Measurements from ENCODE around the gene ANKS1A.
A peak's percentile ranks its signal among the peaks of the same experiment; 100 is the strongest.
"Not testable (repeated sequence)": the region's sequence is repeated elsewhere in the genome, so short reads cannot be mapped to it uniquely, and the experiment has no call there.

The ANKS1A gene, protein sequence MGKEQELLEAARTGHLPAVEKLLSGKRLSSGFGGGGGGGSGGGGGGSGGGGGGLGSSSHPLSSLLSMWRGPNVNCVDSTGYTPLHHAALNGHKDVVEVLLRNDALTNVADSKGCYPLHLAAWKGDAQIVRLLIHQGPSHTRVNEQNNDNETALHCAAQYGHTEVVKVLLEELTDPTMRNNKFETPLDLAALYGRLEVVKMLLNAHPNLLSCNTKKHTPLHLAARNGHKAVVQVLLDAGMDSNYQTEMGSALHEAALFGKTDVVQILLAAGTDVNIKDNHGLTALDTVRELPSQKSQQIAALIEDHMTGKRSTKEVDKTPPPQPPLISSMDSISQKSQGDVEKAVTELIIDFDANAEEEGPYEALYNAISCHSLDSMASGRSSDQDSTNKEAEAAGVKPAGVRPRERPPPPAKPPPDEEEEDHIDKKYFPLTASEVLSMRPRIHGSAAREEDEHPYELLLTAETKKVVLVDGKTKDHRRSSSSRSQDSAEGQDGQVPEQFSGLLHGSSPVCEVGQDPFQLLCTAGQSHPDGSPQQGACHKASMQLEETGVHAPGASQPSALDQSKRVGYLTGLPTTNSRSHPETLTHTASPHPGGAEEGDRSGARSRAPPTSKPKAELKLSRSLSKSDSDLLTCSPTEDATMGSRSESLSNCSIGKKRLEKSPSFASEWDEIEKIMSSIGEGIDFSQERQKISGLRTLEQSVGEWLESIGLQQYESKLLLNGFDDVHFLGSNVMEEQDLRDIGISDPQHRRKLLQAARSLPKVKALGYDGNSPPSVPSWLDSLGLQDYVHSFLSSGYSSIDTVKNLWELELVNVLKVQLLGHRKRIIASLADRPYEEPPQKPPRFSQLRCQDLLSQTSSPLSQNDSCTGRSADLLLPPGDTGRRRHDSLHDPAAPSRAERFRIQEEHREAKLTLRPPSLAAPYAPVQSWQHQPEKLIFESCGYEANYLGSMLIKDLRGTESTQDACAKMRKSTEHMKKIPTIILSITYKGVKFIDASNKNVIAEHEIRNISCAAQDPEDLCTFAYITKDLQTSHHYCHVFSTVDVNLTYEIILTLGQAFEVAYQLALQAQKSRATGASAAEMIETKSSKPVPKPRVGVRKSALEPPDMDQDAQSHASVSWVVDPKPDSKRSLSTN

DNA sequence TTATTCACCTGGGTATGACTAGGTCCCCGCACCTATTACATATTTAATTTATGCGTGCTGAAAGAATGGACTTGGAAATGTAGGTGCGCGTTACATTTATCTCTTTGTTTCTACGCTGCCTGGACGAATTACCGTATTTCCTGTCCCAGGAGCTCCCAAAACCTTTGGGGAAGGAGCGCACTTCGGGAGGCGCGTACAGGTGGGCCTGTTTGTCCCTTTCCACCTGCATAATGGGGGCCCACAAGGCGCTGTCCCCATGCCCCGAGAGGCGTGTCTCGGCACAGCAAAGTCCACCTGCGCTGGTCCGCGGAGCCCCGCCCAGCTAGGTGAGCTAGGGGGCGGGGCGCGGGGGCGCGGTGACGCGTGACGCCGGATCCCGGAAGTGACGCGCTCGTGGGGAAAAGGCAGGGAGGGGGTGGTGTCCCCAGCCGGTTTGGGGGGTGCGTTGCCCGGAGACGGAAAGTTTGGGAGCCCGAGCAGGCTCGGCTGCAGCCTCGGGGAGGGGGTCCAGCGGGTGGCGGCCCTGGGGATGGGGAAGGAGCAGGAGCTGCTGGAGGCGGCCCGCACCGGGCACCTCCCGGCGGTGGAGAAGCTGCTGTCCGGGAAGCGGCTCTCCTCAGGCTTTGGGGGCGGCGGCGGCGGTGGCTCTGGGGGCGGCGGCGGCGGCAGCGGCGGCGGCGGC lies at the start of gene ANKS1A:
Gene ANKS1A (plus strand): TSS at position 382 of the 682 bp plus-strand sequence. CDS start 148 bp downstream, at position 530.
- peak; percentile 76 to 86 for DNase-seq

DNA sequence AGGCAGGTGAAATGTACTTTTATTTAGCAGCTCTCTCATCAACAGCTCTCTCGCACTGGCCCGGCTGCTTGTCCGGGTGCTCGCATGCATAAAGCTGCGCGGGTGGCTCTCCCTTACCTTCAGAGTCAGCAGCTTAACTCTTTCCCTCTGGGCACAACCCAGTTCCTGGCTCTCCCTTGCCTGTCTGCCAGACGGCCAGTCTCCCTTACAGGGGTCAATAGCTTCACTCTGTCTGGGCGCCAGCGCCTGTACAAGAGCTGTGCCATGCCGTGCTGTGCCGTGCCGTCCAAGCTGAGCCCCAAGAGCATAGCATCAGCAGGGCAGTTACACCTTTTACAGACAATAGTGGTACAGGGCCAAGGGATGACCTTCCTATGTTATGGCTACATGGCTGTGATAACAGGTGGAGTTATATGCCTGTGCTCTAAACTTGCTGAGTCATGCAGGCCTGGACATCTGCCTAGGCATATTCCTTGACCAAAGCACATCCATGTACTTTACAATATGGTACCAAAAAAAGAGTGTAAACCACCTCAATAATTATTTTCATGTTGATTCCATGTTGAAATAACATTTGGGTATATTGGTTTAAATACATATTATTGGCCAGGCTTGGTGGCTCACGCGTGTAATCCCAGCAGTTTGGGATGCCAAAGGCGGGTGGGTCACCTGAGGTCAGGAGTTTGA lies 49.2 kb upstream of the ANKS1A start:
- no peak for DNase-seq

DNA sequence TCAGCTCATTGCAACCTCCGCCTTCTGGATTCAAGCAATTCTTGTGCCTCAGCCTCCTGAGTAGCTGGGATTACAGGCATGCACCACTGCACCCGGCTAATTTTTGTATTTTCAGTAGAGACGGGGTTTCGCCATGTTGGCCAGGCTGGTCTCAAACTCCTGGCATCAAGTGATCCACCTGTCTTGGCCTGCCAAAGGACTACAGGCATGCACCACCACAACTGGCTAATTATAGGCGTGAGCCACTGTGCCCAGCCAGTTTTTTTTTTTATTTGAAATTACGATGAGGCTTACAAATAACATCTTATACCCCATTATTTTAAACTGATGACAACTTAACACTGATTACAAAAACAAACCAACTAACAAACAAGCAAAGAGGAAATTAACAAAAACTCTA lies 40.0 kb upstream of the ANKS1A start:
- not testable (repeated sequence) for DNase-seq

DNA sequence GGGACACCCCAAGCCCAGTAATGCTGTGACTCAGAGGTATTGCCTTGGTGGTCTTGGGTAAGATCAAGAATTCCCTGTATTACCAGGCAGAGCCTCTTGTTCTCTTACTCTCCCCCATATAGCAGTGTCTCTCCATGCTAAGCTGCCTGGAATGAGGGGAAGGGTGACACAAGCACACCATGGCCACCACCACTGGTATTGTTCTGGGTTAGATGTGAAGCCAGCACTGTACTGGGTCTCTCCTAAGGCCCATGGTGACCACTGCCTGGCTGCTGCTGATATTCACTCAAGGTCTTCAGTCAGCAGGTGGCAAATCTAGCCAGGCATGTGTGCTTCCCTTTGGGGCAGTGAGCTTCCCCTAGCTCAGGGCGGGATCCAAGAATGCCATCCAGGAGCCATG lies 37.7 kb upstream of the ANKS1A start:
- no peak for DNase-seq

DNA sequence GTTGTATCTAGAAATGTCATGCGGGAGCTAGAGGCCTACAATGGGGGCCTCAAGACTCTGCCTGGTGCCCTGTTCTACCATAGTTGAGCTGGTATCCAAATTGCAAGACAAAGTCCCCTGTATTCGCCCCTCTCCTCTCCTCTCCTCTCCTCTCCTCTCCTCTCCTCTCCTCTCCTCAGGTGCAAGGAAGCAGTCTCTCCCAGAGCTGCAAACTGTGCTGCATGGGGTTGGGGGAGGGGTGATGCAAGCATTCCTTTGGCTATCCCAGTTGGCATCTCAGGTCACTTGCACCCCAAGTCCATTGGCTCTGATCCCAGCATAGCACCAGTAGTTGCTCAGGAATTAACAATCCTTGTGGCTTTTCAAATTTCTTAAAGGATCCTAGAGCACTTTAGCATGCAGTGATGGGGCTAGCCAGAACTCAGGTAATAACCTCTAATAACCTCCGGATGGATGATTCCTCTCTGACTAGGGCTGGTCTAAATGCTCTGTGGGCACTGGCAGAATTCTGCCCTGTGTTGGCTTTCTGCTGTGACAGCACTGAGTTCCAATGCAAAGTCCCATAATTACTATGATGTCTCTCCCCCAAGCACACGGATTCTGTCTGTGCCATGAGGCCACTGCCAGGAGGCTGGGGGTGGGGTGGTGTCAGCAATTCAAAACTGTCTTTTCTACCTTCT lies 36.5 kb upstream of the ANKS1A start:
- DNase-seq, result no peak

DNA sequence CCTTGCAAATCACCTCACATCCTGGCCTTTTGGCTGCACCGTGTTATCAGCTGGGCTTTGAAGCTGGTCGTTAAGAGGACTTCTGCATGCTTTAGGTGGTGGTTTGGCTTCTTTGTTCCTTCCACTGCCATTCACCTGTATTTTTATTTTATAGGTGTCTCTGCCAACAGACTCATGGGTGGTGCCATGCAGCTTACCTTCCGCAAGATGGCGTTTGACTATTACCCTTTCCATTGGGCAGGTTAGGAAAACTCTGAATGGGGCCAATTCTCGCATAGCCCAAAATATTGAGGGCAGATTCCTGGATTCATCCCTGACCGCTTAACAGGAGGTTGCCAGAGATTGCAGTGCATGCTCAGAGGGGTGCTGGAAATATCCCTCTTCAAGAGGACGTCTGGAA lies 33.6 kb upstream of the ANKS1A start:
- DNase-seq, result no peak

DNA sequence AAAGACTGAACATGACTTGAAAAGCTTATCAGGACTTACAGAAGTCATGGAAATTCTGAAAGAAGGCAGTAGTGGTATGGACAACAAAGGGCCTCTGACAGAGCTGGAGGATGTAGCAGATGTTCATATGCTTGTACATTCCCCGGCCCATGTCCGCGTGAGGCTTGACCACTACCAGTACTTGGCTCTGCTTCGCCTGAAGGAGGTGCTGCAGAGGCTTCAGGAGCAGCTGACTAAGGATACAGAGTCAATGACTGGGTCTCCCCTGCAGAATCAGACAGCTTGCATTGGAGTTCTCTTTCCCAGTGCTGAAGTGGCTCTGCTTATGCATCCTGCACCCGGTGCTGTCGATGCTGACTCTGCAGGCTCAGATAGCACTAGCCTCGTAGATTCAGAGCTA lies 30.4 kb upstream of the ANKS1A start:
- DNase-seq, result no peak

DNA sequence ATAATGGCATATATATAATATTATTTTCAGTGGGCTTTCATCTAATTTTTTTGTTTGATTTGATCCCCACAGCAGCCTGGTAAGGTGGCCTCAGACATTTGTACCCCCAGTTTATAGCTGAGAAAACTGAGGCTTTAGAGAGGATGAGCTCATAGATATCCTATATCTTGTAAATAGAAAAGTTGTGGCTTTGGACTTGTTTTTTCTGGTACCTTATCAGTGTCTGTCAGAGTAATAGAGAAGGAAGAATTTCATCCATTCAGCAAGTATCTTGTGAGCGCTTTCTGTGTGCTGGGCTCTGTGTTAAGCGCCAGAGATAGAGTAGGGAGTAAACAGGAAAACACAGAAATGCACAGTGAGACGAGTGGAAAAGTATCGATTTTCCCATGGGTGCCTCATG lies 29.1 kb upstream of the ANKS1A start:
- no peak for DNase-seq

DNA sequence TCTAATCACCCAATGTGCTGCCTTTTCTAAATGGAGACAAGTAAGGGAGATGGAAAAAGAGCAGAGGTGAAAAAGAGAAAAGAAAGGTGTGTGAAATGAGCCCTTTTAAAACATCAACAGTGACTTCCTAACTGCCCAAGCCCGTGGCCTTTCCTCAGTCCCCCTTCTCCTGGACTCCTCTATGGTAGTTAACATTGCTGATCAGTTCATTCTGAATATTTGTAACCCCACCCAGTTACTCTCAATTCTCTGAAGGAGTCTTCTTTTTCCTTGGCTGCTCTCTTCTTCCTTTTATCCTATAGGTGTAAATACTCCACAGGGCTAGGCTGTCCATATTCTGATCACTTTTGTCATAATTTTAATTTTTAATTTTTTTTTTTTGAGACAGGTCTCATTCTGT lies 28.3 kb upstream of the ANKS1A start:
- no peak for DNase-seq

DNA sequence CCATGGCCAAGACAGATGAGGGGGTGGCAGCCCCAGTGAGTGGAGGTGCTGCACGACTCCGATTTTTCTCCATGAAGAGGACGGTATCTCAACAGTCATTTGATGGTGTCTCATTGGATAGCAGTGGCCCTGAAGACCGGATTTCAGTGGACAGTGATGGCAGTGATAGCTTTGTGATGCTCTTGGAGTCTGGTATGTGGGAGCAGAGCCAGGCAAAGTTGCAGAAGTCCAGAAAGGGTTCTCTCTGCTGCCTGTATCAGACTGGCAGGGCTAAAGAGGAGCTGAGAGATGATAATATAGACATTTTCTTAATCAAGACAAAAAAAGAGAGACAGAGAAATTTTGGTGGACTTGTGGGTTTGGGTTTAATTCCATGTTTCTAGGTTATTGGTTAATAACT lies 25.0 kb upstream of the ANKS1A start:
- no peak for DNase-seq

DNA sequence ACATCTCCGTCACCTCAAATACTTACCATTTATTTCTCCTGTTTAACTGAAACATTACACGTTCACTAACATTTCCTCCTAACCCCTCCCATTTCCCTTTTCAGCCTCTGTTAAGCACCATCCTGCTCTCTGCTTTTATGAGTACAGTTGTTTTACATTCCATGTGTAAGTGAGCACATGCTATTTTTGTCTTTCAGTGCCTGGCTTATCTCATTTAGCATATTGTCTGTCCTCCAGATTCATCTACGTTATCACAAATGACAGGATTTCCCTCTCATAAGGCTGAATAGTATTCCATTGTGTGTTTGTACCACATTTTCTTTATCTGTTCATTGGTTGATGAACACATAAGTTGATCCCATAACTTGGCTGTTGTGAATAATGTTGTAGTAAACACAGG lies 23.9 kb upstream of the ANKS1A start:
- DNase-seq, result no peak

DNA sequence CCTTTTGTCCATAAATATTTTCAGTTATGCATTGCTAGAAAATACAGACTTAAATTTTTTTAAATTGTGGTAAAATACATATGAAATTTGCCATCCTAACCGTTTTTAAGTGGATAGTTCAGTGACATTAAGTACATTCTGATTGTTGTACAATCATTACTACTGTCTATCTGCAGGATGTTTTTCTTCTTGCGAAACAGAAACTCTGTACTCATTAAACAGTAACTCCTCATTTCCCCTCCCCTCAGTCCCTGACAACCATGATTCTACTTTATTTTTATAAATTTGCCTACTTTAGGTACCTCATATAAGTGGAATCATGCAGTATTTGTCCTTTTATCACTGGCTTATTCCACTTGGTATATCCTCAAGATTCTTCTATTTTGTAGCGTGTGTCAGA lies 22.5 kb upstream of the ANKS1A start:
- DNase-seq, result no peak

DNA sequence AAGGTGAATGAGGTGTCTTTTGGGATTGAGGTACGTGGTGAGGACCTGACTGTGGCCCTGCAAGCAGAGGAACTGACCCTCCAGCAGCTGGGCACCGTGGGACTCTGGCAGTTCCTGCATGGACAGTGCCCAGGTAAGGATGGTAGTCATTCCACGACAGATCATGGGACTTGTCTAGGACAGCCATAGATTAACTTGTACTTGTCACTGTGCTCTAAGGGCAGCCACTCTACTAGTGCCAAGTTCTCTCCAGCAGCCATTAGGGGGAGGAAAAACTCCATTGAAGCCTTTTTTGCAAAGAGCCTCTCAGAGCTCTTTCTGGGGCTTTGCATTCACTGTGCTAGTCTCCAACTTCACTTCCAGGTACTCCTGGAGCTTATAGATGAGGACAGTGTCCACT lies 21.6 kb upstream of the ANKS1A start:
- no peak for DNase-seq

DNA sequence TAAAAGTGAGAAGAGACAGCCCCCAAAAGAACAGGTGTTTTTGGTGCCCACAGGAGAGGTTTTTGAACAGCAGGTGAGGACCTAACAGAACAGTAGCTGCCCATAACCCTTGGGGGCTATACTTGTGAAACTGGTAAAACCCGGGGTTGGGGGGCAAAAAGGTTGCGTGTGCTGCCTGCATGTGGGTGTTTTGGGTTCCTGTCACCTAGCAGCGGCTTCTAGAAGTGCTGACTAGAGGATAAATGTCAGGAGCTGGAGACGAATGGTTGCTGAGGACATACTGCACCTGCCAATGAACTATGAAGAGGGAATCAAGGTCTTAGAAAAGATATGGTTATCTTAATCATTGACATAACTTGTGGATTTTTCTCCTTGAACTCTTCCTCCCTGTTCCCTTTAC lies 17.2 kb upstream of the ANKS1A start:
- DNase-seq, result no peak

DNA sequence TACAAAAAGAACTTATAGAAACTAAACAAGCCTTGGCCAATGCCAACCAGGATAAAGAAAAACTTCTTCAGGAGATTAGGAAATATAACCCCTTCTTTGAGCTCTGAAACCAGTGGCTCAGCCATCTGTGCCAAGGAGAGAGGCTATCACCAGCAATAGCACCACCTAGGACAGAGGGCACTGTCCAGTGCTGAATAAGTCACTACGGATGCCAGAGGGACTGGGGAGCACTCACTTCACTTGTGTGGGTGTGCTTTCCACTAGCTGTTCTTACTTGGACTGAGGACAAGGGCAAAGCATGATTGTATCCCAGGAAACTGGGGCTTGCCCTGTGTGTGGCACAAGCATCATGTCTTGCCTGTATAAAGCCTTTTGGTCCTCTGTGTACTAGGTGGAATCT lies 16.7 kb upstream of the ANKS1A start:
- DNase-seq, result no peak

DNA sequence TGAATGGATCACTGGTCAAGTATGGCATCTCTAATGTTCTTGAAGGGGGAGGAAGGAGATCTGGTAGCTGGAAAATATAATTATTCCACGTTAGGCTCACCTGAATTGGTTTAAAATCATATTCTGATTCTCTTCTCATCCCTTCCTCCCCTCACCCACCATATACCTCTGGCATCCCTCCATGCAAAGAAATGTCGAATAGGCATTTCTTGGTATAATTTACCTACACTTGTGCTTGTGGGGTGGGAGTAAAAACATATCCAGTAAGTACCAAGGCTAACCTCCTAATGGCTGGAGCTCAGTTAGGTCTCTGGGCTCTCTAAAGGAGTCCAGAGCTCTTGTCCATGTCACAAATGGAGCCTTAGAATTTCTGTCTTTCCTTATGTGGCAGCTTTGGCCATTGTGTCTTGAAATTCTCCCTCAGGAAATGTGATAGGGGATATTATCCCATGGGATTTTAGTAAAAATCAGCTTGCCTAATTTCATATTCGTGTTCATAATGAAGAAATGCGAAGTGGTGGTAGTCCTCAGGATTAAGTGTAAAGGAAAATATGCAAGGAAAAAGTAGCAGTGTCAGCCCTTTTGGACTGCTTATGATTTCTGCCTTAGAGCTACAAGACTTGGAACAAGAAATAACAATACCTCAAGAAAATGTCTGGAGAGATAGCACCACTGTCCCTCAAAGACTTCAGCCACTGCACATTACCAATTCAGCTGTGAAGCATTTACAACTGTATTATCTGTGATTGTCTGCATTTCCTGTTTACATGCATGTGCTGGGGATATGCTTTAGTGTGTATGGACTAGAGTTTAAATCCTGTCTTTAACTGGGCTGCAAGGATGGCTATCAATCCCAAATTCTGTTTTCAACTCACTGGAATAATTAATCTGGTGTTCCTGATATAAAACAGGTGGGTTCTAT lies 13.5 kb upstream of the ANKS1A start:
- no peak for DNase-seq

DNA sequence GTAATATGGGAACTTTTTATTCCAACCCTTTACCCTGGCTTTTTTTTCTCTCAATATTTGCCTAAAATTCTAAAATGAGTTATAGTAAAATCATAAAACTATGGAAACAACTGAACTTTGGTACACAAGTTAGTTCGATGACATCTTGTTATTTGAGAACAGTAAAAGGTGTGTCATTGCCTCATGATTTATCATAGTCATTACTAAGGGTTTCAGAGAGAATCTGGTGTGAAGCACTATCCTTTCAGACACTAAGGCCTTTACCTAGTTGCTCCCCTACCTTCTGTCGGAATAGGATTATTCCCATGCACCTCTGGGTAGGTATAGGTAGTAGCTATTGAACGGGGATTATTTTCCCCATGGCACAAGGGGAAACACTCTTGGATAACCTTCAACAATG lies 12.6 kb upstream of the ANKS1A start:
- DNase-seq, result no peak

DNA sequence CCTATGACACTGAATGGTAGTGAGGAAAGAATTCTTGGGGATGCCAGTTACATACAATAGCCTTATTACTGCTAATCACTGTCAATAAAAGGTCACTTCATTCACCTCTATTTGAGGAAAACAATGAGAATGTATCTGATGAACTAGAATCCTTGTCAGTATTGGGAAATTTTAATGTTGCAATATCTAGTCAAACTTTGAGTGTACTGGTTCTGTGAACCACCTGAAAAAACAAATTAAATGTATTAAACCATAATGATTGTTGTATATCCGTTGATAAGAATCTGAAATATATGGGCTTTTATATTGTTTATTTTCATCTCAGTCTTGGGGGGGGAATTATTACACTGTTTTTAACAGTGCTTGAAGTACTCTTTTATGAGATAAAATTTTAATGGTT lies 11.8 kb upstream of the ANKS1A start:
- DNase-seq, result no peak

DNA sequence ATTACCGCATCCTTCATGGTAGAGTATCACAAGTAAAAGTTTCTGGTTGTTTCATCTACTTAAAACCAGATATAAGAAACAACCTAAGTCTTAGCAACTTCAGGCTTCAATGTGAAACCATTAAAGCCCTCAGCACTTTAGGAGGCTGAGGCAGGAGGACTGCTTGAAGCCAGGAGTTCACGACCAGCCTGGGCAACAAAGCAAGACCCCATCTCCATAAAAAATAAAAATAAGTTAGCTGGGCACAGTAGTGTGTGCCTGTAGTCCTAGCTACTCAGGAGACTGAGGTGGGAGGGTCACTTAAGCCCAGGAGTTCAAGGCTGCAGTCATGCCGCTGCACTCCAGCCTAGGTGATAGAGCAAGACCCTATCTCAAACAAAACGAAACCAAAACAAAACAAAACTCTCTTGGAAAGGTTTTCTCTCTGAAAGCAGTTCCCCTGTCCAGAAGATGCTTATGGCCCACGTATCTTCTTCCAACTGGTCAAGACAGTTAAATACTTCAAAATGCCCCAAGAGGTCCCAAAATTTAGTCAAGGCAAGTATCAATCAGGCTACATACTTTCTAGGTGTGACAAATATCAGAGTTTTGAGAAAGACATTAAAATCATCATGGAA lies 11.1 kb upstream of the ANKS1A start:
- DNase-seq, result no peak

DNA sequence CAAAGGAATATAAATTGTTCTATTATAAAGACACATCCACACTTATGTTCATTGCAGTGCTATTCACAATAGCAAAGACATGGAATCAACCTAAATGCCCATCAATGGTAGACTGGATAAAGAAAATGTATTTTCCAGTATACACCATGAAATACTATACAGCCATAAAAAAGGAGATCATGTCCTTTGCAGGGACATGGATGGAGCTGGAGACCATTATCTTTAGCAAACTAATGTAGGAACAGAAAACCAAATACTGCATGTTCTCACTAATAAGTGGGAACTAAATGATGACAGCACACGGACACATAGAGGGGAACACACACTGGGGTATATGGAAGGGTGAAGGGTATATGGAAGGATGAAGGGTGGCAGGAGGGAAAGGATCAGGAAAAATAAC lies 5.0 kb upstream of the ANKS1A start:
- DNase-seq, result not testable (repeated sequence)

Data from NCI-H1930 (cell line).